IPS DF 4.7 (cell line): Measurements from ENCODE around the gene SEC24B.
"Not testable (repeated sequence)": the region's sequence is repeated elsewhere in the genome, so short reads cannot be mapped to it uniquely, and the experiment has no call there.

Experiments used
- DNase-seq: peaks from one replicate; pipeline ENCODE4 v3.0.0-alpha.2; 2013; ENCODE audit warnings: low spot score; ENCODE audit errors: extremely low read depth

Gene SEC24B

DNA sequence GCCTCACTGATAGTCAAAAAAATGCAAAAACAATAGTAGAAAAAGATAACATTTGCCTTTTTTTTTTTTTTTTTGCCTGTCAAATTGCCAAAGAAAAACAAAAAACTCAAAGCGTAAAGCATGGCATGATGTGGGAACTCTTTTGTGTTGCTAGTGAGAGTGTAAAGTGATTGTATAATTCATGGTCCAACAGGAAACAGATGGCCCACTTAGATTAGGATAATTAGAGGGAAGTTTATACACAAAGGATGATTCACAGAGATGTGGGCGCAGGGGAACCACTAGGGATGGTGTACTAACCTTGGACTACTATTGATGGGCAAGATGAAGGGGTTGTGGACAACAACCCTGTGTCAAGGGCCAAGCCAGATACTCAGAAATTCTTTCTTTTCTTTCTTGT lies 142.8 kb downstream of the SEC24B start:
- no peak for DNase-seq

DNA sequence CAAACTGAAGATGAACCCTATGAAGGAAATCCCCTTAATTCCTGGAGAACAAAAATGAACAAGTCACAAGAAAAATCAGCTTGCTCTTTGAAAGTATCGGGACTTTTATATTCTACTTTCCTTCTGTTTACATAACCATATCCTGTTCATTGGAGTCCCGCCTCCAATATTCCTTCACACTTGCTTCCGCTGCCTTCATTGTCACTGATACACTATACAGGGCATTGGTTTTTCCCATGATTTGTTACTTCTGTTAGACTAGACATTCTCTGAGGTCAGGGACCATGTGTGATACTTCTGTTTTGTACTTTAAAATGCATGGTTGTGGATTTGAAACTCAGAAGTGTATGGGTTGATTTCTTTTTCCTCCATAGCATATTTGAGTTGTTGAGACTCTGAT lies 145.2 kb downstream of the SEC24B start:
- DNase-seq, result no peak

DNA sequence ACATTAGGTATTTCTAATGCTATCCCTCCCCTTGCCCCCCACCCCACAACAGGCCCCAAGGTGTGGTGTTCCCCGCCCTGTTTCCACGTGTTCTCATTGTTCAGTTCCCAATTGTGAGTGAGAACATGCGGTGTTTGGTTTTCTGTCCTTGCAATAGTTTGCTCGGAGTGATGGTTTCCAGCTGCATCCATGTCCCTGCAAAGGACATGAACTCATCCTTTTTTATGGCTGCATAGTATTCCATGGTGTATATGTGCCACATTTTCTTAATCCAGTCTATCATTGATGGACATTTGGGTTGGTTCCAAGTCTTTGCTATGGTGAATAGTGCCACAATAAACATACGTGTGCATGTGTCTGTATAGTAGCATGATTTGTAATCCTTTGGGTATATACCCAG lies 146.4 kb downstream of the SEC24B start:
- not testable (repeated sequence) for DNase-seq

DNA sequence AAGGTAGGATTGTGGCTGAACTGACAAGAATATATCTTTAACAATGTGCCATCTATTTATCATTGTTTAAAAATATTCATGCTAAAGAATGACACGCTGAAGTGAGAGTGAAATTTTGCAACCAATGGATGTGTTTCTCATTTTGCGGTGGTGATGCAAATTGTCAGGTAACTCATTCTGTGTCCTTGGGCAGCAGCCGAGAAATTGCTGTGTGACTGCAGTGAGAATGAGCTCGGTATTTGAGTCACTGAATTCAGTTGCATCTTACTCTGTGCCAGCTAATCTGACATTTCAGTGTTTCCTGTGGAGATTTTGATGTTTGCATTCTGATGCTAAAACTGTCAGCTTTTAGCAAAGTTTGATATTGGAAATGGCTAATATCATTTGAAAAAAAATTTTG lies 154.6 kb downstream of the SEC24B start:
- DNase-seq, result no peak

GRCh38 chr4:109589119-109589518 lies 155.5 kb downstream of the SEC24B start:
- no peak for DNase-seq

- DNase-seq, result no peak
Measured at GRCh38 chr4:109589605-109590004, 156.0 kb downstream of the SEC24B start.
